Subcutaneous adipose tissue (tissue), 4 donors: Measurements from ENCODE around the gene EPS15. TPM values are rescaled to one million over a fixed set of nuclear protein-coding genes. Genes with fewer than 3 reads are reported as not detected.

Source experiments
- CTCF ChIP-seq: fragments of 450-650 bp; IDR thresholded peaks from one replicate; pipeline ENCODE4 v1.5.1; 2016; ENCODE audit warnings: low read depth, mild to moderate bottlenecking, control low read depth, antibody characterized with exemption, moderate library complexity
- total RNA-seq, 4 donors: library from RNA; depleted of rRNA; stranded (reverse); fragments of >200 nt; gene quantifications; one replicate each; pipeline ENCODE4 v1.1.0, GENCODE V29; 2016

EPS15 gene
- total RNA-seq, 4 donors from 2014 or later, result 135 to 148 (median 145) TPM

- no peak for TF ChIP-seq CTCF
Measured at GRCh38 chr1:51322417-51323101, 196.5 kb downstream of the EPS15 start.

GRCh38 chr1:51321924-51322280, 197.2 kb downstream of the EPS15 start:
- TF ChIP-seq CTCF, result no peak

GRCh38 chr1:51320967-51321923, 197.8 kb downstream of the EPS15 start:
- TF ChIP-seq CTCF, result no peak

- TF ChIP-seq CTCF, result no peak
Measured at GRCh38 chr1:51317798-51318197, 201.3 kb downstream of the EPS15 start.

- TF ChIP-seq CTCF, result no peak
Measured at GRCh38 chr1:51316846-51317120, 202.3 kb downstream of the EPS15 start.

- no peak for TF ChIP-seq CTCF
Measured at GRCh38 chr1:51316113-51316845, 202.8 kb downstream of the EPS15 start.

GRCh38 chr1:51314974-51315373, 204.1 kb downstream of the EPS15 start:
- no peak for TF ChIP-seq CTCF
